ENCODE data around the gene RAD23A. TPM values are rescaled to one million over a fixed set of nuclear protein-coding genes. Genes with fewer than 3 reads are reported as not detected.

RAD23A gene
- total and polyA plus RNA-seq, 9 of the 15 experiments (the other 6 are each of a cell fraction or from before 2014, with no cell fraction given), result 9.5 to 181 (median 101) TPM

- Histone ChIP-seq H3K9me3 (replicated peaks; ENCODE audit: control insufficient read depth, insufficient read depth, low read depth, low read length) (no peaks in the 10 kb centered on the region), H3K27ac (ENCODE audit: extremely low read depth, low read depth, low read length) (peak overlapping the region; percentile 76), H3K4me3 (peak overlapping the region; percentile 64), H3K4me2 (ENCODE audit: insufficient read depth, low read length) (peak overlapping the region; percentile 85), H3K27me3 (ENCODE audit: control insufficient read depth in 2 of 2, insufficient read depth in 2 of 2, low read length in 2 of 2) (no peaks in the 10 kb centered on the region), H3K9ac (ENCODE audit: insufficient read depth in 1 of 2, low read depth in 2 of 2, low read length in 2 of 2) (peak overlapping the region; percentile 76 to 99; a peak in 3 of 4 replicates), H4K20me1 (replicated peaks; ENCODE audit: control insufficient read depth, insufficient read depth, low read length) (peaks cover 6% of the 10 kb centered on the region), H3K9me1 (ENCODE audit: control insufficient read depth, insufficient read depth, low read length) (peaks cover 5% of the 10 kb centered on the region), H3K36me3 (ENCODE audit: control insufficient read depth, insufficient read depth, low read length) (peaks cover 13% of the 10 kb centered on the region; the same call in 1 of the 3 replicates), H3K4me1 (replicated peaks in 1 of 2; ENCODE audit: control insufficient read depth in 2 of 2, insufficient read depth in 2 of 2, low read length in 2 of 2) (peaks cover 5 to 41% of the 10 kb centered on the region in 2 experiments; a peak in 4 of 5 replicates), H3K79me2 (ENCODE audit: control insufficient read depth, insufficient read depth, low read length) (peaks cover 48% of the 10 kb centered on the region), H2AFZ (ENCODE audit: low read depth, low read length) (peak overlapping the region; percentile 88)
- WGBS (ENCODE audit: insufficient coverage, low coverage, missing lambda C conversion rate), result 19% methylated on average over 16 of the region's 52 CpGs
- no TSS peak for BruUV-seq (replicated peaks)
- in situ Hi-C loops (cut with MboI) (no loop called here), intact Hi-C loops (cut with micrococcal nuclease) (no loop called here)
- ATAC-seq (peak; percentile 91), DNase-seq (ENCODE audit: extremely low read depth in 1 of 4, low spot score in 3 of 4) (peak; percentile 67 to 72 (median 70)), FAIRE-seq (peak; percentile 52)
- ChIA-PET CTCF (ENCODE audit: low intra/inter-chr PET ratio) (no interaction called here), POLR2A (interaction anchor here (0.6 to 1.6 kb wide), 3 partner anchors 10 to 560 kb away, joined by 3 to 4 read pairs (median 3); partner anchors contain the start of gene GCDH)
- TF ChIP-seq PURB (CRISPR knock-in tag; IDR thresholded peaks at IDR 0.05; ENCODE audit: low read depth) (no peak), TAL1 (IDR thresholded peaks at IDR 0.05) (no peak), ZNF740 (CRISPR knock-in tag; IDR thresholded peaks at IDR 0.05) (no peak; the same call in 1 of the 2 replicates), ZNF740 (tag; IDR thresholded peaks at IDR 0.05) (0 out of 4 replicates have a peak, but pooled peaks of 1 of the 2 experiments have one; percentile 31), ZFX (CRISPR knock-in tag; IDR thresholded peaks at IDR 0.05) (0 out of 2 replicates have a peak, but pooled peaks have one; percentile 34), CTCF (IDR thresholded peaks at IDR 0.05 in 2 of 3, conservative IDR thresholded peaks at IDR 0.05 in 1 of 3; ENCODE audit: insufficient read depth in 2 of 3, low read depth in 1 of 3, low read length in 3 of 3) (peak; percentile 40 to 55 (median 45); a peak in 4 of 6 replicates), BRCA1 (IDR thresholded peaks at IDR 0.05) (no peak), BRCA1 (CRISPR knock-in tag; IDR thresholded peaks at IDR 0.05) (0 out of 2 replicates have a peak, but pooled peaks have one; percentile 80), HNRNPH1 (optimal IDR thresholded peaks at IDR 0.05; ENCODE audit: low read depth, low read length) (no peak), POLR2G (IDR thresholded peaks at IDR 0.05; ENCODE audit: low read depth, low read length) (peak; percentile 63), RBFOX2 (IDR thresholded peaks at IDR 0.05; ENCODE audit: low read depth, low read length) (peak; percentile 51; the same call in 1 of the 2 replicates), FOSL1 (tag; conservative IDR thresholded peaks at IDR 0.05) (no peak), ZNF277 (CRISPR knock-in tag; IDR thresholded peaks at IDR 0.05; ENCODE audit: borderline replicate concordance) (no peak), CTBP1 (IDR thresholded peaks at IDR 0.05; ENCODE audit: borderline replicate concordance) (peak; percentile 56), HOMEZ (CRISPR knock-in tag; IDR thresholded peaks at IDR 0.05) (no peak), ERF (CRISPR knock-in tag; IDR thresholded peaks at IDR 0.05) (no peak)
Observed at GRCh38 chr19:12996406-12997094, 50.9 kb downstream of the RAD23A start.

All from K562 (cell line).